ENCODE measurements around the gene MAP1S. TPM values are rescaled to one million over a fixed set of nuclear protein-coding genes. Genes with fewer than 3 reads are reported as not detected.
A peak's percentile ranks its signal among the peaks of the same experiment; 100 is the strongest.

MAP1S gene
- polyA plus RNA-seq, 1 of the 3 experiments (the other 2 are of a cell fraction) = 18.4 TPM

- H3K4me1 ChIP-seq (ENCODE audit: control insufficient read depth in 1 of 2, insufficient read depth in 2 of 2, low read depth in 1 of 2, low read length in 1 of 2) = peaks cover 0 to 2% of the 10 kb centered on the region in 2 experiments; a peak in 1 of 4 replicates
- DNase-seq = peak; percentile 94
- H3K9me3 ChIP-seq = no peaks in the 10 kb centered on the region
- H3K36me3 ChIP-seq (replicated peaks in 1 of 2; ENCODE audit: control insufficient read depth in 1 of 2, insufficient read depth in 2 of 2, low read length in 1 of 2) = no peaks in the 10 kb centered on the region
- no peaks in the 10 kb centered on the region for H3K79me2 ChIP-seq (ENCODE audit: insufficient read depth)
- H3K4me3 ChIP-seq (ENCODE audit: low read depth in 2 of 2, low read length in 1 of 2) = peak overlapping the region in 1 of 2 experiments; percentile 49; a peak in 2 of 4 replicates
- POLR2A ChIA-PET = no interaction called here
- WGBS (ENCODE audit: low lambda C conversion rate) = 0% methylated on average over 13 of the region's 28 CpGs
- H3K27ac ChIP-seq (ENCODE audit: low read depth in 2 of 2, low read length in 1 of 2) = peak overlapping the region in 1 of 2 experiments; percentile 54; a peak in 1 of 4 replicates
- H3K9me2 ChIP-seq = no peaks in the 10 kb centered on the region
- H3K27me3 ChIP-seq (ENCODE audit: insufficient read depth) = peaks cover 12% of the 10 kb centered on the region; the same call in 1 of the 2 replicates
- TF ChIP-seq EP300 (IDR thresholded peaks at IDR 0.05; ENCODE audit: borderline replicate concordance in 1 of 2, low read depth in 1 of 2, low read length in 1 of 2) (no peak), MXI1 (IDR thresholded peaks at IDR 0.05; ENCODE audit: low read depth, low read length) (peak; percentile 51; the same call in 1 of the 2 replicates)
- H3K9ac ChIP-seq = no peak overlapping the region
- H3K4me2 ChIP-seq = peak overlapping the region; percentile 55; the same call in 1 of the 2 replicates
- H4K20me1 ChIP-seq (ENCODE audit: insufficient read depth) = no peaks in the 10 kb centered on the region; the same call in 1 of the 2 replicates
- no peak overlapping the region for H2AFZ ChIP-seq (ENCODE audit: low read depth)
- CTCF ChIA-PET = interaction anchor here (1.2 kb wide), 2 partner anchors 87 to 97 kb away, joined by 3 read pairs; no protein-coding TSS in a partner anchor
- H3F3A ChIP-seq (replicated peaks; ENCODE audit: insufficient read depth) = no peaks in the 10 kb centered on the region
Measured at GRCh38 chr19:17686592-17687024, 32.7 kb upstream of the MAP1S start.

DNA sequence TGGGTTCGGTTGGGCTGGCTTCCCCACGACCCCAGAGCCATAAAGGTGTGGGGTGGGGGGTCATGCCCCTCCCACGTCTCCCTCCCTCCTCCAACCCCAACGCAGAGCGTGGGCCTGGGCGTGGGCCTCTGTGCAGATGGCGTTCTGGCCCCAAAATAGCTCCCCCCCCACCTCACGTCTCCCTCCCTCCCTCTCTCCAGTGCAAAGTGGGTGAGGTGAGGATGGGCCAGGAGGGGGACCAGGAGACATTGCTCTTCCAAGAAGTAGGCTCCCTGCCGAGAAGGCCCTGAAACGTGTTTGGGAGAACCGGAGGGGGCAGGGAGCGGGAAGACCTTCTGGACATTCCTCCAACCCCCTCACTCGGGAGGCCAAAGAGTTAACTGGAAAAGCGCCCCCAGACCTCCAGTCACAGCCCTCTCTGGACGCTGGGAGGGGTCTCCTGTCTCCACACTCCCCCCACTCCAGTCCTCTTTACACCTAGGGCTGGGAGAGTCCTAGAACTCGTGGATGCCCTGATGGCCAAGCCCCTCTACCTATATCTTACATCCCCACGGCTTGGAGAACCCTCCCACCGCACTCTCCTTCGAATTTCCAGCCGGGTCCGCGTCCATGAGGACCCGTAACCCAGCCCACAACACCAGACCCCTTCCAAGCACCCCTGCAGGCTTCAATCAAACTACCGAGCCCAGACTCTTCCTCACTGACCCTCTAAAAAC is 32.0 kb upstream of the MAP1S start:
- Histone ChIP-seq H3K4me2 (peak overlapping the region; percentile 73; the same call in 1 of the 2 replicates), H3K4me1 (ENCODE audit: control insufficient read depth in 1 of 2, insufficient read depth in 2 of 2, low read depth in 1 of 2, low read length in 1 of 2) (peaks cover 0 to 2% of the 10 kb centered on the region in 2 experiments; a peak in 1 of 4 replicates), H3K4me3 (ENCODE audit: low read depth in 2 of 2, low read length in 1 of 2) (peak overlapping the region; percentile 29 to 49; a peak in 3 of 4 replicates), H4K20me1 (ENCODE audit: insufficient read depth) (no peaks in the 10 kb centered on the region; the same call in 1 of the 2 replicates), H3K36me3 (replicated peaks in 1 of 2; ENCODE audit: control insufficient read depth in 1 of 2, insufficient read depth in 2 of 2, low read length in 1 of 2) (no peaks in the 10 kb centered on the region), H2AFZ (ENCODE audit: low read depth) (no peak overlapping the region), H3K9me3 (no peaks in the 10 kb centered on the region), H3K9ac (no peak overlapping the region), H3K27me3 (ENCODE audit: insufficient read depth) (peaks cover 12% of the 10 kb centered on the region; the same call in 1 of the 2 replicates), H3K9me2 (no peaks in the 10 kb centered on the region), H3F3A (replicated peaks; ENCODE audit: insufficient read depth) (no peaks in the 10 kb centered on the region), H3K79me2 (ENCODE audit: insufficient read depth) (no peaks in the 10 kb centered on the region), H3K27ac (ENCODE audit: low read depth in 2 of 2, low read length in 1 of 2) (peak overlapping the region in 1 of 2 experiments; percentile 54; a peak in 2 of 4 replicates)
- POLR2A ChIA-PET = no interaction called here
- no peak for TF ChIP-seq CHD2 (IDR thresholded peaks at IDR 0.05; ENCODE audit: low read length, partially characterized antibody)
- no peak for TF ChIP-seq USF1 (IDR thresholded peaks at IDR 0.05; ENCODE audit: borderline replicate concordance, low read depth)
- no peak for TF ChIP-seq TEAD4 (IDR thresholded peaks at IDR 0.05; ENCODE audit: borderline replicate concordance, insufficient read depth)
- 0 out of 2 replicates have a peak, but pooled peaks have one; percentile 5 for TF ChIP-seq REST (IDR thresholded peaks at IDR 0.05; ENCODE audit: low read depth, low read length)
- no peak for TF ChIP-seq POLR2AphosphoS5 (IDR thresholded peaks at IDR 0.05; ENCODE audit: low read depth, low read length)
- TF ChIP-seq TAF1 (IDR thresholded peaks at IDR 0.05; ENCODE audit: borderline replicate concordance, low read depth, low read length) = no peak
- CTCF ChIA-PET = interaction anchor here (0.7 to 2.5 kb wide), 4 partner anchors 16 to 97 kb away, joined by 3 to 20 read pairs (median 3); partner anchors contain the start of gene MAP1S
- DNase-seq = peak; percentile 72
- WGBS (ENCODE audit: low lambda C conversion rate) = 2% methylated on average over 11 of the region's 24 CpGs

Measured in SK-N-SH (cell line).